Transverse colon (tissue), 4 donors: ENCODE results near the gene RPS6KA2.

ENCODE experiments used
- EP300 ChIP-seq: sonication (generic); formaldehyde crosslinking; IDR thresholded peaks from one replicate; pipeline ENCODE4 v1.6.1; 2017; ENCODE audit warnings: antibody characterized with exemption, low read depth
- POLR2A ChIP-seq: fragments of 450-650 bp; IDR thresholded peaks from one replicate; pipeline ENCODE4 v1.6.1; 2016; ENCODE audit warnings: antibody characterized with exemption, mild to moderate bottlenecking, moderate library complexity
- POLR2AphosphoS5 ChIP-seq, 3 donors: sonication (generic); formaldehyde crosslinking; IDR thresholded peaks; one replicate each; pipeline ENCODE4 v1.6.1; 2016; ENCODE audit warnings: antibody characterized with exemption in 3 of 3
- TF ChIP-seq, protein P1 (sequence below), 5 experiments: fragments of 200-600 bp in 3 of 5; fragments of 450-650 bp in 2 of 5; sonication (generic) in 3 of 5; IDR thresholded peaks; 1 replicate in 2 of 5; 2 replicates in 3 of 5; pipeline ENCODE4 v1.5.1; 2016 to 2017; ENCODE audit warnings: antibody characterized with exemption in 5 of 5, inconsistent platforms in 3 of 5, mild to moderate bottlenecking in 2 of 5, moderate library complexity in 1 of 5

DNA sequence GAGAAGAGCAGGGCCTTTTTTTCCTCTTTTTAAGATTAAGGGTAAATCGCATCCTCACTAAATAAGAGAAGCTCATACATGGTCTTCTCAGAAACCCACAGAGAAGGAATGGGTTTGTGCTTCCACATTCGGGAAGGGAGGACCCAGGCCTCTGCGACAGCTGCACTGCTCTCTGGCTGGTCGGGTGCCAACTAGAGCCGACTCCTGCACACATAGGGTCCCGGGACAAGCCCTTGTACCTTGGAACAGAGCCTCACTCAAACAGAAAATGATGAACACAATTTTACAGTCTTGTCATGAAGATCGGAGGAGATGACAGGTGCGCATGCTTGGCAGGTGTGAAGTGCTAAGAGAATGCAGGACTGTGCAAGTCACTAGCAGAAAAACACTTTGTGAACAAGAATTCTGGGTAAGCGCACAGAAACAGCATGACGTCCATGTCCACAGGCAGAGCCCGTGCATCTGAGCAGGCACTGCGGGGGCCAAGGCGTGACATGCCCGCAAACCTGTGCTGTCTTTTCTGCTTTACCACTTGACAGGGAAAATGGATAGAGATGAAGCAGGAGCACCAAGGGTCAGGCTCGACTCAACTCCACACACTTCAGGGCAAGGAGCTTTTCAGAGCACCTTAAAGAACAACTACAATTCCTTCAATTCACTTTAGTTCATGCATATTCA lies 143.3 kb downstream of the RPS6KA2 start:
- TF ChIP-seq EP300 (no peak), POLR2A (no peak), POLR2AphosphoS5 (IDR thresholded peaks at IDR 0.05) (no peak)
- TF ChIP-seq, protein P1, sequence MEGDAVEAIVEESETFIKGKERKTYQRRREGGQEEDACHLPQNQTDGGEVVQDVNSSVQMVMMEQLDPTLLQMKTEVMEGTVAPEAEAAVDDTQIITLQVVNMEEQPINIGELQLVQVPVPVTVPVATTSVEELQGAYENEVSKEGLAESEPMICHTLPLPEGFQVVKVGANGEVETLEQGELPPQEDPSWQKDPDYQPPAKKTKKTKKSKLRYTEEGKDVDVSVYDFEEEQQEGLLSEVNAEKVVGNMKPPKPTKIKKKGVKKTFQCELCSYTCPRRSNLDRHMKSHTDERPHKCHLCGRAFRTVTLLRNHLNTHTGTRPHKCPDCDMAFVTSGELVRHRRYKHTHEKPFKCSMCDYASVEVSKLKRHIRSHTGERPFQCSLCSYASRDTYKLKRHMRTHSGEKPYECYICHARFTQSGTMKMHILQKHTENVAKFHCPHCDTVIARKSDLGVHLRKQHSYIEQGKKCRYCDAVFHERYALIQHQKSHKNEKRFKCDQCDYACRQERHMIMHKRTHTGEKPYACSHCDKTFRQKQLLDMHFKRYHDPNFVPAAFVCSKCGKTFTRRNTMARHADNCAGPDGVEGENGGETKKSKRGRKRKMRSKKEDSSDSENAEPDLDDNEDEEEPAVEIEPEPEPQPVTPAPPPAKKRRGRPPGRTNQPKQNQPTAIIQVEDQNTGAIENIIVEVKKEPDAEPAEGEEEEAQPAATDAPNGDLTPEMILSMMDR (IDR thresholded peaks at IDR 0.05): no peak
